HEK293 (cell line): ENCODE measurements around the gene GJC1.

Source experiments
- CTCF ChIA-PET: fragments of 350-600 bp; formaldehyde crosslinking; extraction: SDS; loops from one replicate; lab custom pipeline; 2021; ENCODE audit warnings: antibody characterized with exemption; lab: Yijun Ruan, JAX
- POLR2A ChIA-PET: fragments of 300-600 bp; formaldehyde crosslinking; extraction: SDS; loops from one replicate; lab custom pipeline; 2020; ENCODE audit warnings: antibody characterized with exemption, inconsistent platforms; lab: Yijun Ruan, JAX
- H3K27ac ChIP-seq: fragments of 200-500 bp; sonication (Bioruptor generic); 2 replicates; pipeline ENCODE4 v1.5.1; 2014; ENCODE audit warnings: low read depth, low read length, control low read depth, inconsistent platforms; ENCODE audit errors: extremely low read depth
- H3K36me3 ChIP-seq, 2 experiments: fragments of 200-500 bp in 1 of 2; sonication (Bioruptor generic) in 1 of 2; 1 replicate in 1 of 2; 2 replicates in 1 of 2; pipeline ENCODE4 v1.5.1; 2014 to 2017; ENCODE audit warnings: inconsistent platforms in 2 of 2, low read length in 2 of 2; ENCODE audit not compliant: control insufficient read depth in 2 of 2, insufficient read depth in 1 of 2
- H3K4me1 ChIP-seq: fragments of 200-500 bp; sonication (Bioruptor generic); 2 replicates; pipeline ENCODE4 v1.5.1; 2014; ENCODE audit warnings: mild to moderate bottlenecking, low read length, inconsistent platforms; ENCODE audit not compliant: control insufficient read depth, insufficient read depth
- H3K4me3 ChIP-seq: 2 replicates; pipeline ENCODE4 v1.5.1; 2011; ENCODE audit warnings: low read depth, mild to moderate bottlenecking, control low read depth, low read length, moderate library complexity
- H3K9me3 ChIP-seq: fragments of 200-500 bp; sonication (Bioruptor generic); 2 replicates; pipeline ENCODE4 v1.5.1; 2014; ENCODE audit warnings: low read depth, low read length, inconsistent platforms; ENCODE audit not compliant: control insufficient read depth, insufficient read depth
- GLI2 ChIP-seq: fragments of 450-650 bp; formaldehyde crosslinking; IDR thresholded peaks from 2 replicates; pipeline ENCODE4; 2017; ENCODE audit warnings: missing biosample characterization, missing genetic modification characterization, low read depth, borderline replicate concordance
- KLF9 ChIP-seq: fragments of 450-650 bp; formaldehyde crosslinking; IDR thresholded peaks from 2 replicates; pipeline ENCODE4 v1.5.1; 2016; ENCODE audit warnings: missing biosample characterization, missing genetic modification characterization, low read depth
- ZBTB48 ChIP-seq: fragments of 450-650 bp; formaldehyde crosslinking; IDR thresholded peaks from 2 replicates; pipeline ENCODE4 v1.5.1; 2016; ENCODE audit warnings: missing biosample characterization, missing genetic modification characterization
- ZFHX2 ChIP-seq: fragments of 450-650 bp; formaldehyde crosslinking; conservative IDR thresholded peaks from 2 replicates; pipeline ENCODE4 v1.5.1; 2016; ENCODE audit warnings: missing biosample characterization, missing genetic modification characterization
- ZFP69B ChIP-seq: fragments of 450-650 bp; formaldehyde crosslinking; IDR thresholded peaks from 2 replicates; pipeline ENCODE4 v1.5.1; 2016; ENCODE audit warnings: missing biosample characterization, missing genetic modification characterization
- ZNF121 ChIP-seq: fragments of 450-650 bp; formaldehyde crosslinking; IDR thresholded peaks from 2 replicates; pipeline ENCODE4 v1.5.1; 2016; ENCODE audit warnings: missing biosample characterization, missing genetic modification characterization
- ZNF202 ChIP-seq: fragments of 450-650 bp; formaldehyde crosslinking; IDR thresholded peaks from 2 replicates; pipeline ENCODE4 v1.5.1; 2016; ENCODE audit warnings: missing biosample characterization, missing genetic modification characterization, borderline replicate concordance
- ZNF23 ChIP-seq: fragments of 450-650 bp; formaldehyde crosslinking; IDR thresholded peaks from 2 replicates; pipeline ENCODE4 v1.5.1; 2016; ENCODE audit warnings: missing biosample characterization, missing genetic modification characterization, borderline replicate concordance
- ZNF24 ChIP-seq: fragments of 450-650 bp; formaldehyde crosslinking; IDR thresholded peaks from 2 replicates; pipeline ENCODE4 v1.5.1; 2016; ENCODE audit warnings: missing biosample characterization, missing genetic modification characterization
- ZNF660 ChIP-seq: fragments of 450-650 bp; IDR thresholded peaks from 2 replicates; pipeline ENCODE4 v1.5.1; 2018; ENCODE audit warnings: missing biosample characterization, mild to moderate bottlenecking, missing genetic modification characterization
- ZNF664 ChIP-seq: fragments of 450-650 bp; formaldehyde crosslinking; IDR thresholded peaks from 2 replicates; pipeline ENCODE4 v1.5.1; 2016; ENCODE audit warnings: missing biosample characterization, missing genetic modification characterization
- TF ChIP-seq, protein P1 (sequence below): fragments of 450-650 bp; formaldehyde crosslinking; IDR thresholded peaks from 2 replicates; pipeline ENCODE4 v1.5.1; 2016; ENCODE audit warnings: missing biosample characterization, missing genetic modification characterization, borderline replicate concordance
- TF ChIP-seq, protein P2 (sequence below): fragments of 450-650 bp; formaldehyde crosslinking; conservative IDR thresholded peaks from 2 replicates; pipeline ENCODE4 v1.5.1; 2016; ENCODE audit warnings: low read depth, missing biosample characterization, missing genetic modification characterization
- TF ChIP-seq, protein P3 (sequence below): fragments of 450-650 bp; formaldehyde crosslinking; IDR thresholded peaks from 2 replicates; pipeline ENCODE4 v1.5.1; 2016; ENCODE audit warnings: missing biosample characterization, missing genetic modification characterization

Gene GJC1

DNA sequence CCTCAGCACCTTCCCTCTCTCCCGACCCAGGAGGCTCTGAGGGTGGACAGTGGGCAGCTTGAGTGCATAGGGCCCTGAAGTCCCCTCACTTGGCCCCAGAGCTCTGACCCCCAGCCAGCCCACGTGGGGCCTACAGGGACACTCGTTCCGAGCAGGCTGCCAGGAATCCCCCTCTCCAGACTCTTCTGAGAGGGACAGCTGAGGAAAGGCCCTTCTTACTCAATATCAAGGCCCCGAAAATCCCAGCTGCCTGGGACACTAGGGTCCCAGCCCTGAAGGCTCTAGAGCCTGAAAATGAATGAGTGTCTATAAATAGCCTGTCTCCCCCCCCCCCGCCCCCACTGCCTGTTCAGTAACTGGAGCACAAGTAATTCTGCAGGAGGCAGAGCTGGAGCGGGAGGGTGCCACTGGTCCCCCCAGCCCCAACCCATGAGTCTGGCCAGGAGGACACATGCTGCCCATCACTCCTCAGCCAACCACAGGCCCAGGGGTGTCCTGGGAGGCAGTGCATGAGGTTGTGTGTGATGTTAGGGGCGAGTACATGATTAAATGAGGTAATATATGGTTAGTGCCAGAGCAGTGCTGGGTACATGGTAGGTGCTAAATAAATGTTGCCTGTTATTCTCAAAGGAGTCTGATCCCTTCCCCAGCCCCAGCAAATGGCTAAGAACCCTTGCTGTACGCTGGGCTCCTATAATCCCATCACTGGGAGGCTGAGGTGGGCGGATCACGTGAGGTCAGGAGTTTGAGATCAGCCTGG lies 59.7 kb downstream of the GJC1 start (continued):
- TF ChIP-seq, protein P1, sequence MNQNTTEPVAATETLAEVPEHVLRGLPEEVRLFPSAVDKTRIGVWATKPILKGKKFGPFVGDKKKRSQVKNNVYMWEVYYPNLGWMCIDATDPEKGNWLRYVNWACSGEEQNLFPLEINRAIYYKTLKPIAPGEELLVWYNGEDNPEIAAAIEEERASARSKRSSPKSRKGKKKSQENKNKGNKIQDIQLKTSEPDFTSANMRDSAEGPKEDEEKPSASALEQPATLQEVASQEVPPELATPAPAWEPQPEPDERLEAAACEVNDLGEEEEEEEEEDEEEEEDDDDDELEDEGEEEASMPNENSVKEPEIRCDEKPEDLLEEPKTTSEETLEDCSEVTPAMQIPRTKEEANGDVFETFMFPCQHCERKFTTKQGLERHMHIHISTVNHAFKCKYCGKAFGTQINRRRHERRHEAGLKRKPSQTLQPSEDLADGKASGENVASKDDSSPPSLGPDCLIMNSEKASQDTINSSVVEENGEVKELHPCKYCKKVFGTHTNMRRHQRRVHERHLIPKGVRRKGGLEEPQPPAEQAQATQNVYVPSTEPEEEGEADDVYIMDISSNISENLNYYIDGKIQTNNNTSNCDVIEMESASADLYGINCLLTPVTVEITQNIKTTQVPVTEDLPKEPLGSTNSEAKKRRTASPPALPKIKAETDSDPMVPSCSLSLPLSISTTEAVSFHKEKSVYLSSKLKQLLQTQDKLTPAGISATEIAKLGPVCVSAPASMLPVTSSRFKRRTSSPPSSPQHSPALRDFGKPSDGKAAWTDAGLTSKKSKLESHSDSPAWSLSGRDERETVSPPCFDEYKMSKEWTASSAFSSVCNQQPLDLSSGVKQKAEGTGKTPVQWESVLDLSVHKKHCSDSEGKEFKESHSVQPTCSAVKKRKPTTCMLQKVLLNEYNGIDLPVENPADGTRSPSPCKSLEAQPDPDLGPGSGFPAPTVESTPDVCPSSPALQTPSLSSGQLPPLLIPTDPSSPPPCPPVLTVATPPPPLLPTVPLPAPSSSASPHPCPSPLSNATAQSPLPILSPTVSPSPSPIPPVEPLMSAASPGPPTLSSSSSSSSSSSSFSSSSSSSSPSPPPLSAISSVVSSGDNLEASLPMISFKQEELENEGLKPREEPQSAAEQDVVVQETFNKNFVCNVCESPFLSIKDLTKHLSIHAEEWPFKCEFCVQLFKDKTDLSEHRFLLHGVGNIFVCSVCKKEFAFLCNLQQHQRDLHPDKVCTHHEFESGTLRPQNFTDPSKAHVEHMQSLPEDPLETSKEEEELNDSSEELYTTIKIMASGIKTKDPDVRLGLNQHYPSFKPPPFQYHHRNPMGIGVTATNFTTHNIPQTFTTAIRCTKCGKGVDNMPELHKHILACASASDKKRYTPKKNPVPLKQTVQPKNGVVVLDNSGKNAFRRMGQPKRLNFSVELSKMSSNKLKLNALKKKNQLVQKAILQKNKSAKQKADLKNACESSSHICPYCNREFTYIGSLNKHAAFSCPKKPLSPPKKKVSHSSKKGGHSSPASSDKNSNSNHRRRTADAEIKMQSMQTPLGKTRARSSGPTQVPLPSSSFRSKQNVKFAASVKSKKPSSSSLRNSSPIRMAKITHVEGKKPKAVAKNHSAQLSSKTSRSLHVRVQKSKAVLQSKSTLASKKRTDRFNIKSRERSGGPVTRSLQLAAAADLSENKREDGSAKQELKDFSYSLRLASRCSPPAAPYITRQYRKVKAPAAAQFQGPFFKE: no peak
- TF ChIP-seq ZBTB48 (no peak), ZNF664 (tag by site-specific recombination) (peak; percentile 99)

DNA sequence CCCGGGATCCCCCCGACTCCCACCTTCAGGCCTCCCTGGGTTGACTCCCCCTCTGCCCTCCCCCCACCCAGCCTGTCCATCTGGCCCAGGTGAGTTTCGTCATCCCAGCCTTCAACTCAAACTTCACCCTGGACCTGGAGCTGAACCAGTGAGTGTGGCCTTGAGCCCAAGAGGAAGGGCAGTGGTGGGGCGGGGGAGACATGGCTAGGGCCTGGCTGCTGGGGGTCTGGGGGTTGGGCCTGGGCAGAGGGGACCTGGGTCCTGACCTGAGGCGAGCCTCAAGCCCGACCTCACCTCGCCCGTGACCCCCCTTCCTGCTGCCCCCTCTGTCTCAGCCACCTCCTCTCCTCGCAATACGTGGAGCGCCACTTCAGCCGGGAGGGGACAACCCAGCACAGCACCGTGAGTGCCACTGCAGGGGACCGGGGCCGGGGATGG lies 60.4 kb downstream of the GJC1 start:
- no peaks in the 10 kb centered on the region for H3K9me3 ChIP-seq
- no peaks in the 10 kb centered on the region for H3K36me3 ChIP-seq
- no peaks in the 10 kb centered on the region for H3K4me1 ChIP-seq
- CTCF ChIA-PET: interaction anchor here (0.6 to 18.2 kb wide), 3 partner anchors 49 to 135 kb away, joined by 3 to 461 read pairs (median 3); no protein-coding TSS in a partner anchor
- H3K4me3 ChIP-seq: no peak overlapping the region
- no peak for TF ChIP-seq KLF9 (tag by site-specific recombination)
- no peak for TF ChIP-seq ZFHX2 (tag by site-specific recombination)
- no peak for TF ChIP-seq GLI2 (tag by site-specific recombination)
- no peak for TF ChIP-seq ZNF202 (tag by site-specific recombination)
- TF ChIP-seq, protein P2, sequence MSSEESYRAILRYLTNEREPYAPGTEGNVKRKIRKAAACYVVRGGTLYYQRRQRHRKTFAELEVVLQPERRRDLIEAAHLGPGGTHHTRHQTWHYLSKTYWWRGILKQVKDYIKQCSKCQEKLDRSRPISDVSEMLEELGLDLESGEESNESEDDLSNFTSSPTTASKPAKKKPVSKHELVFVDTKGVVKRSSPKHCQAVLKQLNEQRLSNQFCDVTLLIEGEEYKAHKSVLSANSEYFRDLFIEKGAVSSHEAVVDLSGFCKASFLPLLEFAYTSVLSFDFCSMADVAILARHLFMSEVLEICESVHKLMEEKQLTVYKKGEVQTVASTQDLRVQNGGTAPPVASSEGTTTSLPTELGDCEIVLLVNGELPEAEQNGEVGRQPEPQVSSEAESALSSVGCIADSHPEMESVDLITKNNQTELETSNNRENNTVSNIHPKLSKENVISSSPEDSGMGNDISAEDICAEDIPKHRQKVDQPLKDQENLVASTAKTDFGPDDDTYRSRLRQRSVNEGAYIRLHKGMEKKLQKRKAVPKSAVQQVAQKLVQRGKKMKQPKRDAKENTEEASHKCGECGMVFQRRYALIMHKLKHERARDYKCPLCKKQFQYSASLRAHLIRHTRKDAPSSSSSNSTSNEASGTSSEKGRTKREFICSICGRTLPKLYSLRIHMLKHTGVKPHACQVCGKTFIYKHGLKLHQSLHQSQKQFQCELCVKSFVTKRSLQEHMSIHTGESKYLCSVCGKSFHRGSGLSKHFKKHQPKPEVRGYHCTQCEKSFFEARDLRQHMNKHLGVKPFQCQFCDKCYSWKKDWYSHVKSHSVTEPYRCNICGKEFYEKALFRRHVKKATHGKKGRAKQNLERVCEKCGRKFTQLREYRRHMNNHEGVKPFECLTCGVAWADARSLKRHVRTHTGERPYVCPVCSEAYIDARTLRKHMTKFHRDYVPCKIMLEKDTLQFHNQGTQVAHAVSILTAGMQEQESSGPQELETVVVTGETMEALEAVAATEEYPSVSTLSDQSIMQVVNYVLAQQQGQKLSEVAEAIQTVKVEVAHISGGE (tag by site-specific recombination): no peak
- TF ChIP-seq ZFP69B (tag by site-specific recombination): no peak
- no peak for TF ChIP-seq ZNF23 (tag by site-specific recombination)
- TF ChIP-seq ZNF121 (tag by site-specific recombination): no peak
- H3K27ac ChIP-seq: no peak overlapping the region
- POLR2A ChIA-PET: no interaction called here

DNA sequence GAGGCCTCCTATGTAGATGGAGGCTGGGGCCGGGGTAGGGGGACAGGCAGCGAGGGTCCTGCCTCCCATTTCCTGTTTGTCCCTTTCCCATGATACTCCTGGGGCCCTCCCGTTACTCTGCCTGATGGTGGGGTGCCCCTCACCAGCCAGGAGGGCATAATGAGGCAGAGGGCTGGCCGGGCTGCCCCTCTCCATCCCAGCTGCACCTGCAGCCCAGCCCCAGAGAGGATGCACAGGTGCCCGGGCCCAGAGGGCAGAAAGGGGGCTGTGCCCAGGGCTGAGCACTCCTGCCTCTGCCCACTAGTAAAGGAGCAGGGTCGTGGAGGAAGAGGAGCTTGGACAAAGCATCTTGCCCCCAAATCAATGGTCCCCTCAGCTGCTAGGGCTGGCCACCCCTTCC lies 60.9 kb downstream of the GJC1 start:
- H3K27ac ChIP-seq: no peak overlapping the region
- no peaks in the 10 kb centered on the region for H3K36me3 ChIP-seq
- no peak overlapping the region for H3K4me3 ChIP-seq
- TF ChIP-seq ZNF24 (tag by site-specific recombination): no peak
- no peak for TF ChIP-seq ZNF660 (tag by site-specific recombination)
- TF ChIP-seq, protein P3, sequence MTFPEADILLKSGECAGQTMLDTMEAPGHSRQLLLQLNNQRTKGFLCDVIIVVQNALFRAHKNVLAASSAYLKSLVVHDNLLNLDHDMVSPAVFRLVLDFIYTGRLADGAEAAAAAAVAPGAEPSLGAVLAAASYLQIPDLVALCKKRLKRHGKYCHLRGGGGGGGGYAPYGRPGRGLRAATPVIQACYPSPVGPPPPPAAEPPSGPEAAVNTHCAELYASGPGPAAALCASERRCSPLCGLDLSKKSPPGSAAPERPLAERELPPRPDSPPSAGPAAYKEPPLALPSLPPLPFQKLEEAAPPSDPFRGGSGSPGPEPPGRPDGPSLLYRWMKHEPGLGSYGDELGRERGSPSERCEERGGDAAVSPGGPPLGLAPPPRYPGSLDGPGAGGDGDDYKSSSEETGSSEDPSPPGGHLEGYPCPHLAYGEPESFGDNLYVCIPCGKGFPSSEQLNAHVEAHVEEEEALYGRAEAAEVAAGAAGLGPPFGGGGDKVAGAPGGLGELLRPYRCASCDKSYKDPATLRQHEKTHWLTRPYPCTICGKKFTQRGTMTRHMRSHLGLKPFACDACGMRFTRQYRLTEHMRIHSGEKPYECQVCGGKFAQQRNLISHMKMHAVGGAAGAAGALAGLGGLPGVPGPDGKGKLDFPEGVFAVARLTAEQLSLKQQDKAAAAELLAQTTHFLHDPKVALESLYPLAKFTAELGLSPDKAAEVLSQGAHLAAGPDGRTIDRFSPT (tag by site-specific recombination): peak; percentile 58
- no peaks in the 10 kb centered on the region for H3K9me3 ChIP-seq
- CTCF ChIA-PET: interaction anchor here (0.6 to 18.2 kb wide), 3 partner anchors 49 to 136 kb away, joined by 3 to 461 read pairs (median 3); no protein-coding TSS in a partner anchor
- H3K4me1 ChIP-seq: no peaks in the 10 kb centered on the region
- POLR2A ChIA-PET: no interaction called here
